ENCODE data around the gene UBTD2.

- TF ChIP-seq CTCF (IDR thresholded peaks at IDR 0.05) (no peak), POLR2A (IDR thresholded peaks at IDR 0.05) (no peak)
Measured at GRCh38 chr5:172322028-172322965, 38.7 kb upstream of the UBTD2 start.
